ENCODE measurements around the gene TULP3. TPM values are rescaled to one million over a fixed set of nuclear protein-coding genes. Genes with fewer than 3 reads are reported as not detected.

The TULP3 gene, protein sequence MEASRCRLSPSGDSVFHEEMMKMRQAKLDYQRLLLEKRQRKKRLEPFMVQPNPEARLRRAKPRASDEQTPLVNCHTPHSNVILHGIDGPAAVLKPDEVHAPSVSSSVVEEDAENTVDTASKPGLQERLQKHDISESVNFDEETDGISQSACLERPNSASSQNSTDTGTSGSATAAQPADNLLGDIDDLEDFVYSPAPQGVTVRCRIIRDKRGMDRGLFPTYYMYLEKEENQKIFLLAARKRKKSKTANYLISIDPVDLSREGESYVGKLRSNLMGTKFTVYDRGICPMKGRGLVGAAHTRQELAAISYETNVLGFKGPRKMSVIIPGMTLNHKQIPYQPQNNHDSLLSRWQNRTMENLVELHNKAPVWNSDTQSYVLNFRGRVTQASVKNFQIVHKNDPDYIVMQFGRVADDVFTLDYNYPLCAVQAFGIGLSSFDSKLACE
- total RNA-seq (ENCODE audit: low replicate concordance): 14.9 and 15.6 TPM in 2 replicates

GRCh38 chr12:2890388-2891239, at the start of gene TULP3:
TULP3 (plus strand) TSS chr12:2890891; CDS start chr12:2890948, 57 bp downstream.

DNA sequence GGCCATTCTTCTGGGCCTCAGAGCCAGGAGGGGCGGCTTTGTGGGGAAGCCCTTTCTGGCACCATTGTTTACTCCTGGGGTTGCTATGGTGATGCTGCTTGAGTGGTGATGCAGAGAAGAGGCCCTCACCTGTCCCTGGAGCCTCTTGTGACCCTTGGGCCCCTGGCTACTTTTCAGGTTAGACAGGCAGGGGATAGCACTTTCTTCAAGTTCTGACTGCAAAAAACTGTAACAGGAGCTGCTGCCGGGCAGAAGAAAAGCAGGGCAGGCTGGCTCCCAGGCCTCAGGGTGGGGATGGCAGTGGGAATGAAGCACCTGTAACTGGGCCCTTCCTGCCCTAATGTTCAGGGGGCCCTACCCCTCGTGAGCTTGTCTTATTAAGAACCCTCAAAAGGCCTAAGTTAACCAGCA, 33.7 kb upstream of the TULP3 start, which contains the start of gene TEX52:
TSS of gene TEX52 (minus strand) at position 19 of the 411 bp plus-strand sequence. CDS start at position 6, 13 bp downstream.

DNA sequence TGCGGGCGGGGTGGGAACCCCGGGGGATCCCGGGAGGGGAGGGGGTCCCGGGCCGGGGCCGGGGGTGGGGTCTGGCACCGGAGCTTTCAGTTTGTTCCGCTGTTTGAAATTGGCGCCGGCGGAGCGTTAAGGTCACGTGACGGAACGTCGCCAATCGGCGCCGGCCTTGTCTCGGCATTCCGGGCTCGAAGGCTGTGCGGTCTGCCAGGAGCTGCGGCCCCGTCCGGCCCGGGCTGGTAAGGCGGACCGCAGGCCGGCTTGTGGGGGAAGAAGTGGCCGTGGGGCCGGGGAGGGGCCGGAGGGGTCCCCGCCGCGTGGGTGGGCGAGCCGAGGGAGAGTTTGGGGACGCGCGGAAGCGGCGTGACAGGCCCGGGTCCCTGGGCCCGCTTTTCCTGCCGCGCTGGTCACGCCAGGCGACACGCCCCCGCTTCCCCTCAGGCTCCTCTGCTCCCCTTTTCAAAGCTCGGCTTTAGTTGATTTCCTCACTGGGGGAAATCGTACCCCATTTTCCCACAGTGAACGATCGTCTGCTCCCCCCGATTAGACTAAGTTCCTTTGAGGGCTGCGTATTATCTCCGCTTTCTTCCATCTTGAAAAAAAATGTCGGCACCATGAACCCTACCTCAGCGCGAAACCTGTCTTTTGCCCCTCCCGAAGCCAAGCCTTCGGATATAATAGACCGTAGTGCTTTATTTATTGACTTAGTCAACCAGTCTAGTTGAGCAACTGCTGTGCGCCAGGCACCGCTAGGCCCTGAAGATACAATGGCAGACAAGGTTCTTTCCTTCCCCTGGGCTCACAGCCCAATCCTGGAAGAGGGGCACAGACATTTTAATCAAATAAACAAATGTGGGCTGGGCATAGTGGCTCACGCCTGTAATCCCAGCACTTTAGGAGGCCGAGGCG, 13.4 kb upstream of the TULP3 start, which contains the start of the genes FOXM1 and RHNO1:
TSS of gene FOXM1 (minus strand) at position 128 of the 906 bp plus-strand sequence. CDS start 2,696 bp downstream, outside the sequence.
TSS of gene RHNO1 (plus strand) at position 177 of the 906 bp plus-strand sequence. CDS start 8,144 bp downstream, outside the sequence.

DNA sequence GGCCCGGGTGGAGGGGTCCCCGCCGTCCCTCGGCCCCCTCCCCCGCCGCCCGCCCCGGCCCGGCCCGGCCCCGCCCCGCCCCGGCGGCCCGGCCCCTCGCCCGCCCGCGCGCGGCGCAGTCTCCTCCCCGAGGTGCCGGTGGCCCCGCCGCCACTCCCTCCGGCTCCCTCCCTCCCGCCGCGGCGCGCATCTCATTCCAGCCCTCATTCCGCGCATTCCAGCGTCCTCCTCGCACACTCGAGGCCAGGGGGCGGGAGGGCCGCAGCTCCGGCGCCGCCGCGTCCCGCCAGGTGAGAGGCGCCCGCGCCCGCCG, 68.5 kb downstream of the TULP3 start, which contains the start of gene TEAD4:
TSS of gene TEAD4 (plus strand) at position 206 of the 313 bp plus-strand sequence.

Other genes starting within 250 kb of the TULP3 start
- gene FKBP4, start 95.9 kb upstream of the TULP3 start, total RNA-seq (ENCODE audit: low replicate concordance): 38.3 and 44.9 TPM in 2 replicates
- gene ITFG2, start 78.2 kb upstream of the TULP3 start, total RNA-seq (ENCODE audit: low replicate concordance): 11.0 and 32.2 TPM in 2 replicates
- not detected in 2 replicates for gene NRIP2, start 55.9 kb upstream of the TULP3 start, total RNA-seq (ENCODE audit: low replicate concordance)
- gene TEX52, start 33.9 kb upstream of the TULP3 start, total RNA-seq (ENCODE audit: low replicate concordance): not detected in 2 replicates
- gene FOXM1, start 13.7 kb upstream of the TULP3 start, total RNA-seq (ENCODE audit: low replicate concordance): 0.47 and 3.8 TPM in 2 replicates
- gene RHNO1, start 13.7 kb upstream of the TULP3 start, total RNA-seq (ENCODE audit: low replicate concordance): 4.7 and 13.8 TPM in 2 replicates
- gene TEAD4, start 68.5 kb downstream of the TULP3 start, total RNA-seq (ENCODE audit: low replicate concordance): 4.9 and 9.6 TPM in 2 replicates
- gene TSPAN9, start 186.5 kb downstream of the TULP3 start, total RNA-seq (ENCODE audit: low replicate concordance): 40.1 and 76.8 TPM in 2 replicates